DOHH2 (cell line): ENCODE results near the gene AHCY.

Experiments
- EZH2phosphoT487 ChIP-seq: fragments of 200-600 bp; sonication (generic); IDR thresholded peaks from 2 replicates; pipeline ENCODE4 v1.6.1; 2017; ENCODE audit warnings: borderline replicate concordance, mild to moderate bottlenecking, antibody characterized with exemption, low read length, moderate library complexity, mixed read lengths
- TF ChIP-seq, protein P1 (sequence below): fragments of 200-600 bp; sonication (generic); IDR thresholded peaks from one replicate; pipeline ENCODE4 v1.5.1; 2014; ENCODE audit warnings: antibody characterized with exemption, mild to moderate bottlenecking, low read depth, low read length; ENCODE audit not compliant: poor library complexity, severe bottlenecking

DNA sequence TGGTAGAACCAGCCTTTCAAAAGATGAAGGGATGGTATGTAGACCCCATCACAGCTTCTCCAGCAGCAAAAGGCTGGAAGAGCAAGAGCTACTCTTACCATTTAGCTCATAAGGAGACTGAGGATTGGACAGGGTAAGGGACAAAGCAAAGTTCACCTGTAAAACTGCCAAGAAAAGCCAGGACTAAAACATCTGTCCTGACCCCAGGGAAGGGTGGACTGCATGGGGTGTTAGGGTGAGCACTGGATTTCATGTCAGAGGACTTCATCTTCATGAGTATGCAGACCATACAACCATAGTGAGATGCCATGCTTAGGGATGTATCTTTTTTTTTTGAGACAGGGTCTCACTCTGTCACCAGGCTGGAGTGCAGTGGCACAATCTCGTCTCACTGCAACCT, 19.3 kb downstream of the AHCY start:
- TF ChIP-seq, protein P1, sequence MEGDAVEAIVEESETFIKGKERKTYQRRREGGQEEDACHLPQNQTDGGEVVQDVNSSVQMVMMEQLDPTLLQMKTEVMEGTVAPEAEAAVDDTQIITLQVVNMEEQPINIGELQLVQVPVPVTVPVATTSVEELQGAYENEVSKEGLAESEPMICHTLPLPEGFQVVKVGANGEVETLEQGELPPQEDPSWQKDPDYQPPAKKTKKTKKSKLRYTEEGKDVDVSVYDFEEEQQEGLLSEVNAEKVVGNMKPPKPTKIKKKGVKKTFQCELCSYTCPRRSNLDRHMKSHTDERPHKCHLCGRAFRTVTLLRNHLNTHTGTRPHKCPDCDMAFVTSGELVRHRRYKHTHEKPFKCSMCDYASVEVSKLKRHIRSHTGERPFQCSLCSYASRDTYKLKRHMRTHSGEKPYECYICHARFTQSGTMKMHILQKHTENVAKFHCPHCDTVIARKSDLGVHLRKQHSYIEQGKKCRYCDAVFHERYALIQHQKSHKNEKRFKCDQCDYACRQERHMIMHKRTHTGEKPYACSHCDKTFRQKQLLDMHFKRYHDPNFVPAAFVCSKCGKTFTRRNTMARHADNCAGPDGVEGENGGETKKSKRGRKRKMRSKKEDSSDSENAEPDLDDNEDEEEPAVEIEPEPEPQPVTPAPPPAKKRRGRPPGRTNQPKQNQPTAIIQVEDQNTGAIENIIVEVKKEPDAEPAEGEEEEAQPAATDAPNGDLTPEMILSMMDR, result no peak
- TF ChIP-seq EZH2phosphoT487, result no peak
